GM21367 (cell line): ENCODE measurements around the gene FSCN2.
A peak's percentile ranks its signal among the peaks of the same experiment; 100 is the strongest.

Experiments used
- ATAC-seq: cut with Tn5 transposase; IDR thresholded peaks from one replicate; pipeline ENCODE4 v1.9.1; 2021; ENCODE audit not compliant: unreplicated experiment

The FSCN2 gene

GRCh38 chr17:81552244-81553017 is 24.3 kb downstream of the FSCN2 start, which contains the start of gene FAAP100:
TSS of gene FAAP100 (minus strand) at chr17:81552353. CDS start at chr17:81552330, 23 bp downstream.
- ATAC-seq: peak; percentile 38

- ATAC-seq: peak; percentile 24
These were observed 24.9 kb downstream of the FSCN2 start for GRCh38 chr17:81553018-81553615.

- no peak for ATAC-seq
These were observed 25.5 kb downstream of the FSCN2 start for GRCh38 chr17:81553616-81554181.

- ATAC-seq: no peak
These were observed 28.1 kb downstream of the FSCN2 start for GRCh38 chr17:81556175-81556691.

- ATAC-seq: no peak
These were observed 28.7 kb downstream of the FSCN2 start for GRCh38 chr17:81556863-81557262.

DNA sequence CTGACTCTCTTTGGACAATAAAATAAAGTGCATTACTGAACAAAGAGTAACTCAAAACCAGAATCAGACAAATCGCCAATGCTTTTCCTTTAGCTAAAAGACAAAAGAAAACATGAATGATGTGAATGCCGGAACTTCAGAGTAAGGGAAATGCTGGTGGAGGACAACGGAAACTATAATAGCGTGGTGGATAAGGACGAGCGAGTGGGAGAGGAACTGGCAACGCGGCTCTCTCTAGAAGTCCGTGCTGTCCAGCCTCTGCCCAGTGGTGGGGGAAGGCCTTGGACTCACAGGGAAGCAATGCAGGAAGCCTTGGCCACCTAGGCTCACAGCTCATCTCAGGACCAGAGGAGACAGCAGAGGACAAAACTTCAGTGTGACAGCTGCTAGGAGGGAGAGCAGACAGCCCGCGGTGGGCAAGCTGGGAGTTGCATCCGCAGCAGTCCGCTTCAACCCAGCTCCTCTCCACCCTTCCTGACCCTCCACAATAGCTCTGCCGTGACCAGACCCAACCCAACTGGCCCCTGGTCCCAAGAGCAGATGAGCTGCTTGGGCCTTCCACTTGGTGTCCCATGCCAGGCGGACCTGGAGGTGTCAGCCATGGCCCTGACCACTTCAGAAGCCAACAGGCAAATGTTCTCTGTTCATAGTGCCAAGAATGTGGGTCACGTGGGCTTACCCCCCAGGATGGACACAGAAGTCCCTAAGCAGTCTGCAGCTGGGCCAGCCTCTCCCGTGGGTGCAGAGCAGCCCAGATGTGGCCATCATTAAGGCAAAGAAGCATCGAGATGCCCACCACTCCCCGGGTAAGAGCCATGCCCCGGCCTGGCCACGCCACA is 29.3 kb downstream of the FSCN2 start:
- no peak for ATAC-seq

DNA sequence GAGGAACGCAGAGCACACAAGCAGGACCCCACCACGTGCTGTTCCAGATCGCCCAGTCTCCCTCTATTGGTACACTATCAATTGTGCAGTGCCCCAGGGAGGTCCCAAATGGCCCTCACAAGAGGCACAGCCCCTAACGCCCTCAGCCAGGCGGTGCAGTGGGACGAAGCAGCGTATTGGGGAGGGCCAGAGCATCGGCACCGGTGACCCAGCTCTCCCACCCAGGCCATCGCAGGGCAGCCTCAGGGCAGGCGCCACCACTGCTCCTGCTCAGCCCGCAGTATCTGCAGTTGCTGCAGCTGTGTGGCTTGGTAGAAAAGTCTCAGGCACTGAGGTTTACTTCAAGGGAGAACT is 29.9 kb downstream of the FSCN2 start:
- no peak for ATAC-seq

DNA sequence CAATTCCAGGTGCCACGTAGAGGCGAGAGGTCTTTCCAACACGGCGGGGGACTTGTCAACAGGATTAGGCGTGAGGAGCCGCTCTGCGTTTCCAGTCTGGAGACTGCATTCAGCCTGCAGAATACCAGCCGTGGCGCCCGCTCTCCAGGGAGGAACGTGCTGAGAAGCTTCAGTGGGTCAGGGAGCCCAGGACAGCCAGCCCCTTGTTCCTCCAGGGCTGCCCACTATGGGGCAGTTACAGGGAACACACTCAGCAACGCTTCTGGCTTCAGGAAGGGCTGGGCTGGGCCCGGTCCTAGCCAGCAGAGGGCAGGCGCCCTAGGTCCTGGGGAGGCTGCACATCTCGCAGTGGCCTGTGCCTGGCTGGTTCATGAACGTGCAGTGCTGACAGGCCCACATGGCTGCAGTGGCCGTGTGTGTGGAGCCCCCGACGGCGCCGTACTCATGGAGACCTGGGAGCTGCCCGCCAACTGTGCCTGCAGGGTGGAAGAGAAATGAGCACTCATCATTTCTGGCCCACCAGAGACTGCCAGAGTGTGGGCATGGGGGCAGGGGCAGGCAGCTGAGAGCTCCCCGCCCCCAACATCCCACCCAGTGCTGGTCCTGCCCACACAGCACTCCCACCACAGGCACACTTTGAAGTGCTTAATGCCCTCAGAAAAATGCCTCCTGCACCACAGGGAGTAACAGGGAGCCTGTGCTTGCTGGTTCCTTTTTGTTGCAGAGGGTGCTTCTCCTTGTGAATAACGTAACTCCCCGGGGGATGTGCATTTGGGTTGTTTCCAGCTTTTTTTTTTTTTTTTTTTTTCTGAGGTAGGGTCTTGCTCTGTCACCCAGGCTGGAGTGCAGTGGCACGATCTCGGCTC is 31.0 kb downstream of the FSCN2 start:
- no peak for ATAC-seq

DNA sequence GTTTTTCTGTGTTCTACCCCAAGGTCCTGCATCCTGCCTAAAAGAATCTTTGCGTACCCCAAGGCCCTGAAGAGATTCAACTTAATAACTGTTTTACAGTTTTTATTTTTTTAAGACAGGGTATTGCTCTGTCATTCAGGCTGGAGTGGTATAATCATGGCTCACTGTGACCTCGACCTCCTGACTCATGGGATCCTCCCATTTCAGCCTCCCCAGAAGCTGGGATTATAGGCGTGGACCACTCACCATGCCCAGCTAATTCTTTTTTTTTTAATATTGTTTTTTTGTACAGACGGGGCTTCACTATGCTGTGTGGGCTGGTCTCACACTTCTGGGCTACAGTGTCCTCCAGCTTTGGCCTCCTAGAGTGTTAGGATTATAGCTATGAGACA is 33.3 kb downstream of the FSCN2 start:
- ATAC-seq: no peak

- ATAC-seq: no peak
These were observed 35.8 kb downstream of the FSCN2 start for GRCh38 chr17:81563861-81564586.

- ATAC-seq: no peak
These were observed 36.6 kb downstream of the FSCN2 start for GRCh38 chr17:81564778-81565177.

DNA sequence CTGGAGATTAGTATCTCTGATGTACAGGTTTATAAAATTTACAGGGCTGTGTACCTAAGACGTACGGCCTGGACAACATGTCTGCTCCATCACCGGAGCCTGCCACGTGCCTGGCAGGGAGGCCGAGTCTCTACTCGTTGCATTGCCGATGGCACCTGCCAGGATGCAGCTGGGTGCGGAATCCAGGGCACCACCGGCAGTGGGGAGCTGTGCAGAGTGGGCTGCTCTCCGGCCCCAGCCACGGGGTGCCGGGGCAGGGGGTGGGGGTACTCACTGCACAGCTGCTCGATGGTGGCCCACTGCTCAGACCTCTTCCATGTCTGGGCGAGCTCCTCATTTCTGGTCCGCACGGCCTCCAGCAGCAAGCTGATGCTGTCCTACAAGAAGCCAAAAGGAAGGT is 37.1 kb downstream of the FSCN2 start:
- ATAC-seq: no peak

DNA sequence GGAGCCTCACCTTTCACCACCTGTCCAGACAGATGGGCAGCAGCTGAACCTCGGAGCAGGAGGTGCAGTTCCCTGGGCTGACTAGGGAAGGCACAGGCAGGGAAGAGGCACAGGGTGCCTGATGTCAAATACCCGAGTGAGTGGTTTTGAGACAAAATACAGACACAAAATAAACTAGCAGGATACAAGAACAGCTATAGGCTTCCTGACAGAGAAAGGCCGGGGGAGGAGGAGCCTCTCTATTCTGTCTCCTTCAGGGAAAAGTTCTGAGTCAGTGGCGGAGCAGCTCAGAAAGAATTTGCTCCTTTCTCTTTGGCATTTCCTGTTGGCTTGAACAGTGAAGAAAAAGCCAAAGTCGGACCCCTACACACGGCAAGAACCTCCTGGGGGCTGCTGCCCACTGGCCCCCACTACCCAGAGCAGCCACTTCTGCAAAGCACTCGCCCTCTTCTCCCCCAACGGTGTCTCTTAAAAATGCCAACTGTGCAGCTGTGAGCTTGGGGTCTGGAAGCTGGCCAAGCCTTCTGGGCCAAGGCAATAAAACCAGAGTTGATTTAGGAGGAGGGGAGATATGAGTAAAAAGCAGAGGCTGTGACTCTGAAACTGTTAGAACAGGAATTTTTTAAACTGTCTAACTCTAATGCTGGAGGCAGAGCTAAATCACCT is 38.4 kb downstream of the FSCN2 start:
- no peak for ATAC-seq

GRCh38 chr17:81567191-81567590 is 39.0 kb downstream of the FSCN2 start:
- ATAC-seq: no peak

- ATAC-seq: no peak
These were observed 40.2 kb downstream of the FSCN2 start for GRCh38 chr17:81568416-81568815.

- ATAC-seq: no peak
These were observed 41.9 kb downstream of the FSCN2 start for GRCh38 chr17:81569986-81570514.

DNA sequence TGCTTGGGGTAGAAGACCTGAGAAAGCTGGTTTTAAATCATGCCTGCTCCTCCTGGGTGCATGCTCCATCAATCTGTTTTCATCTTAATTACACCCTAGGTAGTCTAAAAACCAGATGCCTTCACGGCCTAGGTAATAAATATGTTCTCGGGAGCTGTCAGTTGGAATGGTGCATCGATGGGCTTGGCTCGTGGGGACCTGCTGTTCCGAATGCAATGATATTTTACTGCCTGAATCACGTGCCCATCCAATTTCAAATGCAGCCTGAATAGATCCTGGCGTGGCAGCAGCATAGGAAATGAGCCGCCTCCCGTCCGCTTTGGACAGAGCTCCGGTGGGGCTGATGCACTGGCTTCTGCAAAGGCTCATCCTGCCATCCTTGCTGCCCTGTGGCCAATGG is 42.8 kb downstream of the FSCN2 start:
- no peak for ATAC-seq

DNA sequence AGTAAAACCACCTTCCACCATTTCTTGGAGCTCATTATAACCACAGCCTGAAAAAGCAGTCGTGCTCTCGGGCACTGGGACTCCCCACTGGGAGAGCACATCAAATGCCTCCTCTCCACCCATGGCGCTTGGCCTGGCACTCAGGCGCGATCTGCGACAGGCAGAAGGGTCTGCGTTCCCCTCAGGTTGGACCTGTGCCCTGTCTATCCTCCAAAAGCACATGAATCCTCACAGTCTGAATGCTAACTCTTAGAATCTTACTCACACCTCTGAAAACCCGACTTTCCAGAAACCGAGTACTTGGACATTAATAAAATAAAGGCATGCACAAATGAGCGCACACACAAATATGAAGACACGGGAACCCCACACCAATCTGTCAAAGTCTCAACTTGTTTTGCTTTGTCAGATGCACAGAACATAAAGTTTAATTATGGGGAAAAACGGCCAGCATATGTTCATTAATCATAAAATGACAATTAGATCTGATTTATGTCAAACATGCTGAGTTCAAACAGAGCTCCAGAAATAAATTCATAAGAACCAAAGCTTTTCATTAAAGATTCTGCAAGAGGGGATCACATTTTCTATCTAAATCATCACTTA is 44.5 kb downstream of the FSCN2 start:
- no peak for ATAC-seq
